NCI-H510A (cell line): ENCODE results near the gene CXXC5.

Experiments
- DNase-seq: peaks from one replicate; lab custom pipeline; 2025; lab: John Stamatoyannopoulos, UW

The CXXC5 gene

DNA sequence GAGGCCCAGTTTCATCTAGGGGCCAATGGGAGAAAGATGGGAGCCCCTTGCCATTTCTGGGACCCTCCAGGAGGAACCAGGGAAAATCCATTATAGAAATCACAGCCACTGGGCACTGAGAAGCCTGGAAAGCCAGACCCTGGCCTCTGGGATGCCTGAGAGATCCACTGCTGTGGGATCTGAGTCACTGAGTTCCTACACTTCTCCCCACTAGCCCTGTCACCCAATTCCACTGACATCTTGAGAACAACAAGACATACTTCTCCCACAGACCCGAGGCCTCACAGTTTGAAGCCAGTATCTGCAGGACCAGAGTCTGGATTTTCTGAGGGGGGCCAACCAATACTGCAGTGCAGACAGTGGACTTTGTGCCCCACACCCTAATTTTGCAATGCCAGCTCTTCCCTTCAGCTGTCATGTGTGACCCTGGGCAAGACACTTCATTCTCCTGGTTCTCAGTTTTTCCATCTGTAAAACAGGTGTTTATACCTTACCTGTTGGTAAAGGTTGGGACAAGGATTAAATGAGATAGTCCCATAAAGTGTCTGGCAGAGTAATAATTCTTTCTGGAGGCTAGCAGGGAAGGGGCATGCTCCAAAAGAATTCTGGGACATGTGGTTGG is 46.5 kb downstream of the CXXC5 start:
- DNase-seq: no peak

DNA sequence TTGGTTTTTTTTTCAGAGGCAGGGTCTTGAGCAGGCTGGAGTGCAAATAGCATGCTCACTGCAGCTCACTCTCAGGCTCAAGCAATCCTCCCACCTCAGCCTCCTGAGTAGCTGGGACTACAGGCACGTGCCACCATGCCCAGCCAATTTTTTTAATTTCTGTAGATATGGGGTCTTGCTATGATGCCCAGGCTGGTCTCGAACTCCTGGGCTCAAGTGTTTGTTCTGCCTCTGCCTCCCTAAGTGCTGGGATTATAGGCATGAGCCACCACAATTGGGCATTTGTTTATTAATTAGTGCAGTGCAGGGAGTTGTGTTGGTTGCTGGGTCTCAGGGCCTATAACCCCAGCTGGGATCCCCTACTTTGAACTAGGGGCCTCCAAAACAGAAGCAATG is 47.0 kb downstream of the CXXC5 start:
- no peak for DNase-seq

DNA sequence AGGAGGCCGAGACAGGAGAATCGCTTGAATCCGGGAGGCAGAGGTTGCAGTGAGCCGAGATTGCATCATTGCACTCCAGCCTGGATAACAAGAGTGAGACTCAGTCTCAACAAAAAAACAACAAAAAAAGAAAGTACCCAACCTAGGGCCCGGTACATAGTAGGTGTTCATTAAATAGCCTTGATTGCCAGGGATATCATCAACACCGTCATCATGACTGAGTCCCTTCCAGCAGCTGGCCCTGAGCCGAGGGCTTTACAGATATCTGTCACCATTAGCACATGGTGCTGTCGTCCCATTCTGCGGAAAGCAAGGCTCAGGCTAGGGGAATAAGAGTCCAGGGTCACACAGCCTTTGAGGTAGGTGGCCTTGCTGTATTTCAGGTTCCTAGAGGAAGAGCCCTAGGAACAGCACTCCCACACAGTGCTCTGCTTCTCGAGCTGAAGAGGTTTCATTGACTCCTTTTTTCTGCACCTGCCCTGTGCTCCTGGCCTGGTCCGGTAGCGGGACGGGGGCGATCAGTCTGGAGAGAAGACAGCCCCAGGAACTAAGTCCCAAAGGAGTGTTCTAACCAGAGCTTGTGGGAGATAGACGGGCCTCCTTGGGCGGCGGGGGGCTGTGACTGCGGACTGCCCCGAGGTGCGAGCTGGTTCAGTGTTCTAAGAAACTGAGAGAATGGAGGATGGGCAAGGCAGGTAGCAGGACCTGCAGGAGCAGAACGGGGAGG is 48.2 kb downstream of the CXXC5 start:
- no peak for DNase-seq

DNA sequence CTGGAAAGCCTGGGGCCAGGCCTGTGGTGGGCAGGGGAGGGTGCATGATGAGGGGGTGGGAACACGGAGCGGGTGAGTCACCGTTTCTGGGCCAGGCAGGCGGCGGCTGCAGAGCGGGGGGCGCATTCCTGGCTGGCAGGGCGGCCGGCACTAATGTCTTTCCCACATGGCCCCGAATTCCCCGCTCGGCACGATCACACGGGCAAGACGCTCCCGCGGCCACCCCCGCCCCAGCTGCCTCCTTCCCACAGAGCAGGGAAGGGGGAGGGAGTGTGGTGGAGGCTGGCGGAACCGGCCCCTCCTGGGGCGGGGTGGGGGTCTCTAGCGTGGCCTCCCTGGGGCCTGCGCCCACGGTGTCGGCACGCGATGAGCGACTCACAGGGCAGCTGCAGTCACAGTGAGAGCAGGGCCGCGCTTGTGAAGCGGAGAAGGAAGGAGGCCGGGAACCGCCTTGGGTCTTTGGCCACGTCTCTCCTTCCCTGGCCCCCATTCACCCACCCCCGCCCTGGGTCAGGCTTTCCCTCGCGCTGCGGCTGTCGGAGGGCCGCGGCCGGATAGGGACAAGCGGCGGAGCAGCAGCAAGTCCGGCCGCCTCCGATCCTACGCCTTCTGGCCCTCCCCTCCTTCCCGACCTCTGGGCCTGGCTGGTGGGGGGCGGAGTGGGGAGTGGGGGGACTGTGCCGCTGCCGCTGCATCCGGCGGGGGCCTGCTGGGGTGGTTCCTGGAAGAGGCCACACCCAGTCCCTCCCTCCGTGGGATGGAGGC is 48.9 kb downstream of the CXXC5 start:
- no peak for DNase-seq

DNA sequence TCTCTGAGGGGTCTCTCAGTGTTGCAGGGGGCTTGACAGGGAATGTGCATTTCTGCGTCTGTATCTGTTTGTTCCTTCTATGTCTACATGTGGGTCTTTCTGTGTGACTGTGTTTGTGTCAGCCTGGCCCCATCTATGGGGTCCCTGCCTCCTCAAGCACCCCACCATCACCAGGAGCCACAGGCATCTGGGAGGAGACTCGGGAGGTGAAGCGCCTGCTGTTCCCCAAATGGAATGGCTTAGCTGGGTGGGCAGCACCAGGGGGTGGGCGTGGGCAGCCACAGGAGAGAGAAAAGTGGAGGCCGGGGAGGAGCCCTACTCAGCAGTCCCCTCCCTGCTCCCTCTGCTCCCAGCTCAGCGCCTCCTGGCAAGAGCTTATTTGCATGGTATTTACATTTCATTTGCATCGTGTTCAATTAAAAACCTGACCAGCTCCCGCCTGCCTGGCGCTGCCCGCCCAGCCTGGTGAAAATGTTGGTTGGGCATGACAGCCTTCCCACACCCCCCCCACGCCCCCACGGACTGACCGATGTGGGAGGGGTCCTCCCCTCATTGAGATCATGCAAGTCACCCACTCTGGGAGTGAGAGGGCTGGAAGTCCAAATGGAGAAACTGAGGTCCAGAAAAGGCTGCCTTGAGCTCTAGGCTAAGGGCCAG is 50.5 kb downstream of the CXXC5 start:
- peak; percentile 24 for DNase-seq

DNA sequence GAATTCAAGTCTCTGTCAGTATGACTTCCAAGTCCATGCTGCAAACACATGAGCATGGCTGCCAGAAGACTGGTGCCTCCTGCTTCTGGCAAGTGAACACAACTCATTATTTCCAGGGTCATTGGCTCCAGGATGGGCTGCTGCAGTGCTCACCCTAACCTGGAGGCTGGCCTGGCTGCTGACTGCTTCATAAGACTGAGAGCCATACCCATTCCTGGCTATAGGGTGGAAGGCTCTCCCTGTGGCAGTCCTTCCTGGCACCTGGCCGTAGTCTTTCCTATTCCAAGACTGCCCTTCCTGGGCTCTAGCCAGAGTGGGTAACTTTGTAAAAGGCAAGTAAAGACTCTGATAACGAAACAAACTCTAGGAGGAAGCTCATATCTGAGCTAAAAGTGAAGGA is 51.2 kb downstream of the CXXC5 start:
- no peak for DNase-seq

DNA sequence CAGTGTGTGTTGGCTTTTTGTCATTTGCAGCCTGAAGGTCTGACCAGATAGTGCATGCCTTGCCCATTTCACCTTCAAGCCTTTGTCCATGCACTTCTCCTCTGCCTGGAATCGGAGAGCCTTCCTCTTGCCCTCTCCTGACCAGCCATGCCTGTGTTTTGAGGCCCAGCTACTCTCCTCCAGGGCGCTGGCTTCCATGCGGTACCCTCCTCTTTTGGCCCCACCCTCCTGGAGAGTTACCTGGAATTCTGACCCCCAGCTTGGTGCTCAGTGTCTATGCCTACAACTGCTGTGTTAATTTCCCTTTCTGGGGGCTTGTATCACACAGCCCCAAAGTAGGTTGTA is 52.5 kb downstream of the CXXC5 start:
- no peak for DNase-seq

DNA sequence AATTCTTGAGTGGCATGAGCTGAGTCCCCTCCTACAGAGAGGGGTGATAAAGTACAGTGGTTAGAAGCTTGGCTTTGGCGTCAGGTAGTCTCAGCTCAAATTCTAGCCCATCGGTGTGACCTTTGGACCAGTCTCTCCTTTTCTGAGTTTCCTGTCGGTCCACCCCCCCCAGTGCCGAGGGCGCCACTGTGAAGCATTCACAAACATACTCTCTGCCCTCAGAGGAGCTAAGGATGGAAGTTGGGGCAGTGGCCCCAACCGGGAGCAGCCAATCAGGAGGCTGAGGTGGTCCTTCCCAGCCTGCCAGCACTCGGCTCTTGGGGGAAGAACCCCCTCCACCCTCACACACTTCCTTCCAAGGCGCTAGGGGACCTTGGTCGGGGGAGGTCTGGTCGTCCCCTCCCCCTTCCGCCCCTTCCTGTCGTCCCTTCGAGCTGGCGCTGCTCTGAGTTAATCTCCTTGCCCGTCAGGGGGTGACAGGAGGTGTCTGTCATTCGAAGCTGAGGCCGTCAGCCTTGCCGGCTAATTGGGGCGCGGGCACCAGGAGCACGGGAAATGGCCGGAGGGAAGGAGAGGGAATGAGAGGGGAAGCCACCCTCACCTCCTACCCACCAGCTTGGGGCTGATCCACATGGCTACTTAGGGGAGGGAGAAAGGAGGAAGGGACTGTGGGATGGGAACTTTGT is 53.0 kb downstream of the CXXC5 start:
- no peak for DNase-seq

DNA sequence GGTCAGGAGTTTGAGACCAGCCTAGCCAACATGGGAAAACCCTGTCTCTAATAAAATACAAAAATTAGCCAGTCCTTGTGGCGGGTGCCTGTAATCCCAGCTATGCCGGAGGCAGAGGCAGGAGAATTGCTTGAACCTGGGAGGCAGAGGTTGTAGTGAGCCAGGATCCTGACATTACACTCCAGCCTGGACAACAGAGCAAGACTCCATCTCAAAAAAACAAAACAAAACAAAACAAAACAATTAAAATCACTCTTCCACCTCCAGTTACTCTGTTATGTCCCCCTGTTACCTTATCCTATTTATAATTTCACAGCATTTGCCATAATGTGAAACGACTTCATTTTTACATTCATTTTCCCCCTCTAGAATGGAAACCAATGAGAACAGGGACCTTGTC is 54.4 kb downstream of the CXXC5 start:
- no peak for DNase-seq

DNA sequence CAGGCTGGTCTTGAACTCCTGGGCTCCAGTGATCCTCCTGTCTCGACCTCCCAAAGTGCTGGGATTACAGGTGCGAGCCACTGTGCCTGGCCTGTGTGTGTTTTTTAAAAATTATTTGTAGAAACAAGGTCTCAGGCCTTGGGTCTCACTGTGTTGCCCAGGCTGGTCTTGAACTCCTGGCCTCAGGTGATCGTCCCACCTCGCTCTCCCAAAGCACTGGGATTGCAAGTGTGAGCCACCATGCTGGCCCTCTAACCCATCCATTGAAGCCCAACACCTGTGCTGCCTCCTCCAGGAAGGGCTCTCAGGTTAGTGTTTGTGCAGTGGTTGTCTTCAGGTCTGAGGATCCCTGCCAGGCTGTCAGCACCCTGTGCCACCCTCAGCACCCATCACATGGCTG is 56.6 kb downstream of the CXXC5 start:
- DNase-seq: no peak

DNA sequence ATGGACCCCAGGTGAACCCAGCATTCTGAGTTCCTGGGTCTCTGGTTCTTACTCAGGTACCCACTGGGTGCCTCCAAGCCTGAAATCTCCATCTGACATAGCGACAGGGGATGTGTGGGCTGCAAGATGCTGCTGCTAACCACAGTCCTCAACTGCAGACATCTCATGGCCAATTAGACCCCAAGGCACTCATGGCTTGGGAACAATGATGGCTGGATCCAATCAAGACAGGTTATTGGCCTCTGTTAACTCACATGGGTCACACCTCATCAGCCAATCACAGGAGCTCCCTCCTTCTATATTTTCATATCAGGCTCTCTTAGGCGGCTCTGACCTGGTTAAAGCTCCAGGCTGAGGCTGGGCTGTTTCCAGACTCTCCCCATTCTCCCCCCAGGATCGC is 57.0 kb downstream of the CXXC5 start:
- DNase-seq: no peak

DNA sequence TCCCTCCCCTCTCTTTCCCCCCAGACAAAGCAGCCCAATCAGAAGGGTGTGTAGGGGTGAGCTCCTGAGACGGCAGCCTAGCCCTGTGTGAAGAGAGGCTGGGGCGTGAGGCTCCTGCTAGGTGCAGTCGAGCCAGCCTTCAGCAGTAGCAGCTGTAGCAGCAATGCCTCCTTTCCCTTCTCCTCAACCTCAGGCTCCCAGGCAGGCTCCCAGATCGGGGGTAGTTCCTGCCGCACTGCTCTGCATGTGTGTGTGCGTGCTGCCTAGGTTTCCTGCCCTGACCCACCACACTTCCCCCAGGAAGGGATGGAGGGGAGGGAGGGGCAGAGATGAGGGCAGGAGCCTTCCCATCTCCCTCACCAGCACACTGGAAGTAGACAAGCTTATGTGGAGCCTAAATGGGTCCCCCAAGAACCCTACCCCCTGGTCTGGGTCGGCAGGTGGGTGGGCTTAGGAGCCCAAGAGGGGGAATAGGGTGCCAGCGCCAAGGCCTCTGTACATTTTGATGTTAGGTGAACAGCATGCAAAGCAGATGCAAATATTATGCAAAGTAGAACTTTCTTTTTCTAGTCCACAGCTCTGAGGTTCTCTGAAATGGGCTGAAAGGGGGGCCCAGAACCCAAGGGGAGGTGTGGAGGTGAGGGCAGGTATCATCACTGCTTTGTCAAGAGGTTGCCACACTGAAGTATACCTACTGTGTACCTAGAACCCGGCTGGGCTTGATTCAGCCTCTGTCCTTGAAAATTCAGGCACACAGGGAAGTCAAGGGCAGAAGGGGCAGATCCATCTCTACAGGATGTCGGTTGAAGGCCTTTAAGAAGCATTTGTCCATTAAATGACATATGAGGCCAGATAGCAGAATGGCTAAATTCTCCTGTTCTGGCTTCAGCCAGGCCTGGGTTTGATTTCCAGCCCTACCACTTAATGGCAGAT is 57.8 kb downstream of the CXXC5 start:
- no peak for DNase-seq

DNA sequence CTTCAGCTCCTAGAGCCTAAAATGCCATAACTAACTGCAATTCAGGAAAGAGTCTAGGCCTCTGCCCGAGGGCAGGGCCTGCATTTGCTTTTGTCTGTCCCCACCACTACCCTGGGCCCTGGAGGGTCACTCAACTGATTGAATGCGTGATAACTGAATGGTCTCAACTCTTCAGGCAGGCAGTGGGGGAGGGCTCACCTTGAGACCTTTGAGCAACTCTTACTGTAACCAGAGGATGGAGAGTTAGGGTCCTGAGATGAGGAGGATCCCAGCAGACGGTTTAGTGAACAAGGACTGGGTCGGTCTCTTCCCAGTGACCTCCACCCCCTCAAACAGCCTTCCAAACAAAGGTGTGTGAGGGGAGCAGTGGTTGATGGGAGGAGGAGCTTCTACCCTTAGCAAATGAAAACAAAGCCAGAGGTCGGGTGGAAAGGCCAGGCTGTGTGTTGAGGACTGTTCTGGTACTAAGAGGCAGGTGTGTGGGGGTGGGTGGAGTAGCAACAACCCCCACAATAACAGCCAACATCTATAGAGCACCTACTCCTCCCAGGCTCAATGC is 59.4 kb downstream of the CXXC5 start:
- peak; percentile 51 for DNase-seq

DNA sequence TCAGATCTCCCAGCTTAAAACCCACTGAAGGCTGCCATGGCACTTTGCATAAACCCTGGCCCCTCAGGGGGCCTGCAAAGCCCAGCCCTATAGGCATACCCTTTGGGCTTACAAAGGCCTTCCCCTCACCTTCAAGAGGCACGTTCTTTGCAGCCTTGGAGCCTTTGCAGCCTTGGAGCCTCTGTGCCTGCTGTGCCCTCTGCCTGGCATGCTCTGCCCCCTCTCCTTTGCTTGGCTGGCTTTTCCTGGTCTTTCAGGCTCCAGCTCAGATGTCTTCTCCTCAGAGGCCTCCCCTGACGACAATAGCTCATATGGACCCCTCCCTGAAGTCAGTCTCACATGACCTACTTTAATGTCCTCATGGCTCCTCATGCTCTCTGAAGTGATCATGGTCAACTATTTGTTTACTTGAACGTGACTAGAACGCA is 60.3 kb downstream of the CXXC5 start:
- DNase-seq: peak; percentile 18

DNA sequence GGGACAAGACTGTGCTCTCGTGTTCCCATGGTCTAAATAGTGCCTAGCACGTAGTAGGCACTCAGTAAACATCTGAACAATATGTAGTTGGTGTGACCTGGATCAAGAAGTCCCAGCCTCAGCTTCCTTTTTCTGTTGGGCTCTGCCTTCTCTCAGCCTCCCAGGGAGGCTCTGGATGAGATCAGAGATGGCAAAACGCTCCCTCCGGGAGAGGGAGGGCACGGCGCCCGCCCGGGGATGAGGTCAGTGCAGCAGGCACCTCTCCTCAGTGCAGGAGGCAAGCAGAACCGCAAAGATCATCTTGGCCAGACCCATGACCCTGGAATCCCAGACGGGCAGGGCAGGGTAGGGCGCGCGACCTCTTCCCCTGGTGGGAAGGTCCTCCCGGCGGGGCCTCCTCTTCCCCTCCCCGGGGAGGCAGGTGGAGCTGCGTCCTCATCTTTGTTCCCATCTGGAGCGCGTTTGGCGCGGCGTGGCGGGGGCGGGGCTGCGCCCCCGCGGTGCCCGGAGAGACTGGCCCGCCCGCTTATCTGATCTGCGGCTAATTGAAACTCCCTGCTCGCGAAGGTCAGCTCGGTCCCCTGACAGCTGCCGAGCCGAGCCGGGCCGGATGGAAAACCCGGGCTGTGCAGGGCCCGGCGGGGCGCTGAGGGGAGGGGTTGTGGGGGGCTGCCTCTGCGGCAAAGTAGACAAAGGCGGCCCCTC is 60.9 kb downstream of the CXXC5 start:
- peak; percentile 65 for DNase-seq

DNA sequence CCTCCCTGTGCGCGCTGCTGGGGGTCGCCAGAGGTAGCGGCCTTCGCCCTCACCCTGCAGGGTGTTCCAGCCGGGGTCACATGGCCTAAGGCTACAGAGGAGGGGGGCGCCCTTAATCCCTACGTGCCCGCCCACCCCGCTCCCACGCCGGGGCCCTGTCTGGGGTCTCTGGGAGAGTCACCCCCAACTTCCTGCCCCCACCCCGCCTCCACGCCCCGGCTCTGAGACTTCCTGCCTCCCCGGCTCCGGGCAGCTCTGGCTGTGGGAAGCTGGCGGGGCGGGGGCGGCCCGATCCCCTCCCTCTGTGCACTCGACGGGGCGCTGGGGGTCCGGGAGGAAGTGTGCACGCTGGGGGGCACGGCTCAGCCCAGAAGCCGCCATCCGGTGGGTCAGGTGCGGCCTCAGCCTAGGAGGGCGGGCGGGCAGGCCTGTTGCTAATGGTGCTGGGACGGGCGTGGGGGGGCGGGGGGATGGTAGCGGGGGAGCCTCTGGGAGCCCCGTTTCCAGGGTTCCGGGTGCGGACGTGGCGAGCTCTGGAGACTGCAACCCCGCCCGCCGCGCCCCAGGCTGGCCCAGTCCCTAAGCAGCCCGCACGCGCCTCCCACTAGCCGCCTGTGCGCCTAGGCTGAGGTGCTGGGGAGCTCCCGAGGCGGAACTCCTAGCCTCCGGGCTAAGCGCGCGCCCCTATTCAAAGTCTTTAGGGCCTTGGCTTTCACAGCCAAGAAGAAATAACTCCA is 61.6 kb downstream of the CXXC5 start:
- no peak for DNase-seq

DNA sequence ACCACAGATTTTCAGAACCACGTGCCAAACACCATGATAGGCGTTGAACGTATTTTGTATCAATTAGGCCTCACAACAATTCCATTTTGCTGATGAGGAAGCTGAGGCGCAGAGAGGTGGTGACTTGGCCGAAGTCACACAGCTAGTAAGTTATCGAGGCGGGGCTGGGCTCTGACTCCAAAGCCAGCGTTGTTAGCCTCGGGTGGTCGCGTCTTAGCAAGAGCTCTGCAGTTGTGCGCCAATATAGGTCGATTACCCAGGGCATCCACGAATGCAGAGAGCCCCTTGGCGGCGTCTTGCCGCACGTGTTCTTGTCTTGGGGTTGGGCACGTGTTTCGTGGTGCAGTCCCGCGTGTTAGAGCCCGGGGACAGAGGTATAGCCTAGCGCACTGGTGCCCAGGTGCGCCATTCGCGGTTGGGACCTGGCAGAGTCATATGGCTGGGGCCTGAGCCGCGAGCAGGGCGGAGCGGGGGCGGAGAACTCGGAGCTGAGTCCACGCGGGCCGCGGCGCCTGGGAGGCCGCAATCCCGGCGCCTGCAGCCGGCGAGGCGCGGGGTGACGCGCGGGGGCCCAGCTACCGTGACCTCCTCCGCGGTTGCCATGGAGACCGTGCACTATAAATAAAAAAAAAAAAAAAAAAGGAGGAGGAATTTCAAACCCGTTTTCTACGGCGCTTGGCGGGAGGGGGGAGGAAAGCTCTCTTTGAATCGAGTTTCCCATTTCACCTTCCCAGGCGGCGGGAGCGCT is 62.3 kb downstream of the CXXC5 start:
- DNase-seq: no peak

DNA sequence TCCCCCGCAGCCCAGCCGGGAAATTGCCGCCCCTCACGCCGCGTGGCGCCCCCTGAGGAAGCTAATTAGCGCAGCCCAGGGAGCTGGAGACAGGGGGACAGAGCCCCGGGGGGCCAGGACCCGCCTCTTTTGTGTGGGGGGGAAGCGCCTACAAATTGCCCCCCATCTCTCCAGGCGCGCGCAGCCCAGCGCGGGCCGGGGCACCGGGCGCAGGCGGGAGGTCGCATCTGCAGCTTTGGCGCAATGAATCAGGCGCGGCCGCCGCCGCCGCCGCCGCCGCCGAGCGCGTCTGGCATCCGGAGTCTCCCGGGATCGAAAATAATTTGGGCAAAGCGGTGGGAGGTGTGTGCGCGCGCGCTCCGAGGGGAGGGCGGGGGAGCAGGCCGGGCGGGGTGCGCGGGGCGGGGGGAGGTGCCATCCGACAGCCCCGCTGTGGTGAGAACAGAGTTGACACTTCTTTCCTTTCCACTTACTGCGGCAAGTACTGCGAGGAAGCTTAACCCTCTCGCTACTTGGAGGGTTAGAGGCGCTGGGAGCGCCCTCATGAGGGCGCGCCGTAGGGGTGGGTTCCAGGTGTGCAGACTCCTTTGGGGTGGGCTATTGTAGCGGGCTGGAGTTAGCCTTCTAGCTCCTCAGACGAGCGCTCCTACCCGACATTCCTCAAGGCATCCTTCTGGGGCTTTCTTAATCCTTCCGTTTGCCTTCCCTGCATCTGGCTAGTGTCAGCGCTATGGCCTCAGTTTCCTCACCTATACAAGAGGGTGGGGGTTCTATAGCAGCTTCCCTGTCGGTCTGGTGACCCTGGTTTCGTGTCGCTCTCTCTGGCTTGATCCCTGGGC is 63.1 kb downstream of the CXXC5 start:
- DNase-seq: peak; percentile 43
